ENCODE data around the gene PPFIA1. TPM values are rescaled to one million over a fixed set of nuclear protein-coding genes. Genes with fewer than 3 reads are reported as not detected.
A peak's percentile ranks its signal among the peaks of the same experiment; 100 is the strongest.

PPFIA1 gene
- total and polyA plus RNA-seq, 2 experiments from 2014 or later, result 34.1 to 48.1 TPM

DNA sequence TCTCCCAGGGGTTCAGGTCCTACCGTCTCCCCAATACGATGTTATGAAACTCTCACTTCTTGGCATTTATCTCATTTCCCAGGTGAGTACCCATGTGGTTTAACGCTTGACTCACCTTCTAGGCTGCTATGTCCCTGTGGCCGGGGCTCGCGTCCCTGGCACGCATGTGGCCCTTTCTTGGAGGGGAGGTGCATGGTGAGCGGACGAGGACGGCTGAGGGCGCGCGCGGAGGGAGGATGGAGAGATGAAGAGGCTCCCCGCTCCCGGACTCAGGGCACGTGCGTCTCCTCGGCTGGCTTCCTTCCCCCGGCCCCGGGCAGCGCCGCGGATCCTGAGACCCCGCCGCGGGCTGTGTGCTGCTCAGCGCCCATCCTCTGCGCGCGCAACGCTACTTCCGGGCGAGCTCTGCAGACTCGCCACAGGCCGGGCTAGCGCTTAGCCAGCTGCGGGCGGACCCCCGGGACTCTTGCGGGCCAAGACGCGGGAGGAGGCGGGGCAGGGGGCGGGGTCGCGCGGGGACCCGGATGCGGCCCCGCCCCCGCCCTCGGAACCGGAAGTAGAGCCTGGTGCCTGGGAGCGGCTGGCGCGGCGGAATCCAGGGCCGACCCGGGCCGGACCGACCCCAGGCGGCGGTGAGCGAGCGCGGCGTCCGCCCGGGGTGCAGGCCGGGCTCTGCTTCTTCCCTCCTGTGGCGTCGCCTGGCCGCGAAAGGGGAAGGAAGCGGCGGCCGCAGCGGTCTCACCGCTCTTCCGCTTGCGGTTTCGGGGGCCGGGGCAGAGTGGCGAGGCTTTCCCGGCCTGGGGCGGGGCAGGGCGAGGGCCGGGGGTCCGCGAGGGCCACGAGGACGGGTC lies 127.7 kb downstream of the PPFIA1 start, which contains the start of gene CTTN:
Gene CTTN (plus strand): TSS at position 547 of the 851 bp plus-strand sequence. CDS start 8,769 bp downstream, outside the sequence.
- Histone ChIP-seq H3K9me3 (ENCODE audit: low read depth) (no peaks in the 10 kb centered on the region), H3K4me3 (peak within 1 kb of the TSS; percentile 96), H3K4me1 (ENCODE audit: low read depth) (peaks cover 8% of the 10 kb centered on the region), H3K27ac (peak within 1 kb of the TSS; percentile 92), H3K27me3 (no peaks in the 10 kb centered on the region), H3K36me3 (no peaks in the 10 kb centered on the region)
- peak; percentile 91 for DNase-seq (ENCODE audit: low read depth in 1 of 2, low spot score in 1 of 2)
- TF ChIP-seq CTCF (IDR thresholded peaks at IDR 0.05; ENCODE audit: low read depth, low read length), result no peak

- DNase-seq (ENCODE audit: low read depth in 1 of 2, low spot score in 1 of 2), result peak in 1 of 2 donors; percentile 12
- H3K27ac ChIP-seq, result peak overlapping the region; percentile 92
- no peaks in the 10 kb centered on the region for H3K9me3 ChIP-seq (ENCODE audit: low read depth)
These were observed 128.6 kb downstream of the PPFIA1 start for GRCh38 chr11:70398834-70399680.

GRCh38 chr11:70399681-70400112 lies 129.2 kb downstream of the PPFIA1 start:
- peaks cover 8% of the 10 kb centered on the region for H3K4me1 ChIP-seq (ENCODE audit: low read depth)
- DNase-seq (ENCODE audit: low read depth in 1 of 2, low spot score in 1 of 2), result peak; percentile 43 to 97
- H3K27ac ChIP-seq, result no peak overlapping the region
- peak overlapping the region; percentile 96 for H3K4me3 ChIP-seq
- H3K36me3 ChIP-seq, result no peaks in the 10 kb centered on the region
- no peak for TF ChIP-seq CTCF (IDR thresholded peaks at IDR 0.05; ENCODE audit: low read depth, low read length)
- H3K9me3 ChIP-seq (ENCODE audit: low read depth), result no peaks in the 10 kb centered on the region
- no peaks in the 10 kb centered on the region for H3K27me3 ChIP-seq

More at GRCh38 chr11:70398834-70399680, 128.6 kb downstream of the PPFIA1 start:
- Histone ChIP-seq H3K36me3 (no peaks in the 10 kb centered on the region), H3K4me3 (peak overlapping the region; percentile 96), H3K4me1 (ENCODE audit: low read depth) (peaks cover 8% of the 10 kb centered on the region), H3K27me3 (no peaks in the 10 kb centered on the region)
- no peak for TF ChIP-seq CTCF (IDR thresholded peaks at IDR 0.05; ENCODE audit: low read depth, low read length)

- no peak overlapping the region for H3K27ac ChIP-seq
- peaks cover 8% of the 10 kb centered on the region for H3K4me1 ChIP-seq (ENCODE audit: low read depth)
- DNase-seq (ENCODE audit: low read depth in 1 of 2, low spot score in 1 of 2), result no peak
- H3K9me3 ChIP-seq (ENCODE audit: low read depth), result no peaks in the 10 kb centered on the region
- H3K36me3 ChIP-seq, result peaks cover under 1% of the 10 kb centered on the region
- H3K4me3 ChIP-seq, result no peak overlapping the region
- TF ChIP-seq CTCF (IDR thresholded peaks at IDR 0.05; ENCODE audit: low read depth, low read length), result no peak
- H3K27me3 ChIP-seq, result no peaks in the 10 kb centered on the region
These were observed 130.2 kb downstream of the PPFIA1 start for GRCh38 chr11:70400643-70401042.

- peak in 1 of 2 donors; percentile 25 for DNase-seq (ENCODE audit: low read depth in 1 of 2, low spot score in 1 of 2)
- Histone ChIP-seq H3K4me3 (no peak overlapping the region), H3K9me3 (ENCODE audit: low read depth) (no peaks in the 10 kb centered on the region), H3K4me1 (ENCODE audit: low read depth) (peaks cover 8% of the 10 kb centered on the region), H3K27ac (no peak overlapping the region), H3K36me3 (peaks cover 10% of the 10 kb centered on the region), H3K27me3 (no peaks in the 10 kb centered on the region)
- no peak for TF ChIP-seq CTCF (IDR thresholded peaks at IDR 0.05; ENCODE audit: low read depth, low read length)
These were observed 131.5 kb downstream of the PPFIA1 start for GRCh38 chr11:70402016-70402415.
